ENCODE results near the gene APOE.

Gene APOE

DNA sequence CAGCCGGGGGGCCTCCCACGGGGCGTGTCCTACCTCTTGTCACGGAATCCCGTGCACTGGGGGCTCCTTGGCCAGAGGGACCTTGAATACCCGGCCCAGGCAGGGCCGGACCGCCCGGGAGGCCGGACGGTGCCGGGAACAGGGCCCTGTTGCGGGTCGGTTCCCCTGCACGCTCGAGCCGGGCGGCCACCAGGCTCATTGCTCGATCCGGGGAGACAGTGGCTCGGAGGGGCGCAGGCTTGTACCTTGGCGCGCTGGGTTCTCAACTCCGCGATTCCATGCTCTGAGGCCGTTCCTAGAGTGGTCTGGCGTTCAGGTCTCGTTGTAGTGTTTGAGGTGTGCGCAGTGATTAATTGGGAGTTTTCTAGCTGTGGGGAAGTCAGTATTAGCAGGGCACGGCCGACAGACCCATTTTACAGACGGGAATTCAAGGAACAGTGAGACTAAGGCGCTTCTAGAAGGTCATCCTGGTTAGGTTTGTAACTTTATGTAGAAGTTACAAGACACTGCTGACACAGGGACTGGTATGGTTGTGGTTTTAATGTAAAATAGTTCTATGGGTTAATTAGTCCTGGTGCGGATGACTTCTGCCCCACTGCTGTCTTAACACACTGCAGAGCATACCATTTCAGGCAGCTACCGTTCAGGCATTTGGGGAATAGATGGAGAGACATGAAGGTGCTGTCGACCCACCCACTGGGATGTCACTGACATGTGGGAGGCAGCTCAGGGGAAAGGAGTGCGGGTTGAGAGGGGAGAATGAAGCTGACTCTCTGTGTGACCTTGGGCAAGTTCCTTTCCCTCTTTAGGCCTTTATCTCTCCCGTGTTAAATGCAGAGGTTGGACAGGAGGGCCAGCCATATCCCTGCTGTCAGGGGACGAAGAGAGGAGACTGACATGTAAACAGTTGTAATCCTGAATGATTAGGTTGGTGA, 50.2 kb downstream of the APOE start:
- FAIRE-seq: no peak

DNA sequence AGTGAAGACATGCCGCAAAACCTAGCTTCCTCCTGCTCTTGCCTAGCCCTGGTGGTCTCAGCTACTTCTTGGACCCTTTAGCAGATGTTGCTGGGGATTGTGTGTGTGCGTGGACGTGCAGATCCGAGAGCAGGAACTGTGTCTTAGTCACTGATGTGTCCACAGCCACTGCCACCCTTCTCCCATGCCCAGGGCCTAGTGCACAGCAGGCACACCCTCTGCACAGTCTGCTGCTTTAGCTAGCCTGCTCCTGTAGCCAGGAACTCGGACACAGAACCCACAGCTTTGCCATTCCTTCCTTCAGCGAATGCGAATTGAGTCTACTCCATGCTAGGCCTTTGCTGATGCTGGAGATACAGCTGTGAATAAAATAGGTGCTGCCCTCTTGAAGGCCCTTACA, 51.9 kb downstream of the APOE start:
- no peak for FAIRE-seq

DNA sequence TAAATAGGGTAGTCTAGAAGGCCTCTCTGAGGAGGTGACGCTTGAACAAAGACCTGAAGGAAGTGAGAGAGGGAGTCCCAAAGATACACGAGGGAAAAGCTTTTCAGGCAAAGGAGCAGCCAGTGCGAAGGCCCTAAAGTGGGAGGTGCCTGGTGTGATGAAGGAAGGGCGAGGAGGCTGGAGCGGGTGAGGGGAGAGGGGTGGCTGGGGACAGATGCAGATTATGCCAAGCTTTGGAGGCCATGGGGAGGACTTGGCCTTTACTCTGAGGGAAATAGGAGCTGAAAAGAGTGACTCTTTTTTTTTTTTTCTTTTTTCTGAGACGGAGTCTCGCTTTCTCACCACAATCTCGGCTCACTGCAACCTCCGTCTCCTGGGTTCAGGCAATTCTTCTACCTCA, 52.5 kb downstream of the APOE start:
- FAIRE-seq: no peak

Data from TTC549 (cell line).